H1 (cell line): Measurements from ENCODE around the gene C14orf93. TPM values are rescaled to one million over a fixed set of nuclear protein-coding genes. Genes with fewer than 3 reads are reported as not detected.

ENCODE experiments used
- CTCF ChIA-PET: fragments of 300-600 bp; sonication (Branson Sonifier 250); formaldehyde crosslinking; loops from one replicate; lab custom pipeline; 2021; ENCODE audit not compliant: partially characterized antibody; lab: Charles Lee
- POLR2A ChIA-PET: fragments of 300-600 bp; sonication (Branson Sonifier 250); formaldehyde crosslinking; loops from one replicate; lab custom pipeline; 2021; ENCODE audit warnings: inconsistent platforms; ENCODE audit not compliant: partially characterized antibody; lab: Charles Lee
- DNase-seq, 2 experiments: peaks; one replicate each; pipeline versions ENCODE4 v3.0.0 to v3.0.0-alpha.2; 2010 to 2022; ENCODE audit warnings: low spot score in 2 of 2, low read depth in 1 of 2, mixed read lengths in 1 of 2
- FAIRE-seq: peaks from 2 replicates; lab custom pipeline; 2011; peaks lifted over from hg19 to GRCh38; lab: Jason Lieb, UNC
- H2AFZ ChIP-seq: 2 replicates; pipeline ENCODE4 v1.8.1; 2012; ENCODE audit warnings: low read length, inconsistent platforms
- H2AK5ac ChIP-seq: 2 replicates; pipeline ENCODE4 v1.6.1; 2013; ENCODE audit warnings: low read depth, low read length
- H2BK120ac ChIP-seq: replicated peaks from 2 replicates; pipeline ENCODE3; 2013; ENCODE audit warnings: low read depth, low read length, inconsistent platforms
- H2BK12ac ChIP-seq: 2 replicates; pipeline ENCODE4 v1.6.1; 2013; ENCODE audit warnings: low read depth, low read length
- H2BK15ac ChIP-seq: 2 replicates; pipeline ENCODE4 v1.6.1; 2013; ENCODE audit warnings: low read length
- H2BK20ac ChIP-seq: 2 replicates; pipeline ENCODE4 v1.6.1; 2013; ENCODE audit warnings: low read length
- H2BK5ac ChIP-seq: 2 replicates; pipeline ENCODE4 v1.6.1; 2013; ENCODE audit warnings: low read depth, low read length
- H3K14ac ChIP-seq: 2 replicates; pipeline ENCODE4 v1.6.1; 2013; ENCODE audit warnings: inconsistent platforms; ENCODE audit not compliant: insufficient read length
- H3K18ac ChIP-seq: 2 replicates; pipeline ENCODE4 v1.6.1; 2013; ENCODE audit warnings: low read length; ENCODE audit errors: extremely low read depth
- H3K23ac ChIP-seq: 2 replicates; pipeline ENCODE4 v1.6.1; 2013; ENCODE audit warnings: inconsistent platforms; ENCODE audit not compliant: insufficient read length
- H3K23me2 ChIP-seq: 2 replicates; pipeline ENCODE4 v1.6.1; 2013; ENCODE audit warnings: low read depth, low read length
- H3K27ac ChIP-seq: 2 replicates; pipeline ENCODE4 v1.6.1; 2011; ENCODE audit warnings: low read depth, low read length, inconsistent platforms
- H3K27me3 ChIP-seq, 4 experiments: replicated peaks in 1 of 4; 1 replicate in 1 of 4; 2 replicates in 3 of 4; pipeline versions ENCODE4 v1.6.1 to v1.8.1; 2011 to 2013; ENCODE audit warnings: low read length in 3 of 4, mild to moderate bottlenecking in 3 of 4, inconsistent platforms in 2 of 4, mixed read lengths in 2 of 4, moderate library complexity in 1 of 4; ENCODE audit not compliant: control insufficient read depth in 3 of 4, insufficient read depth in 3 of 4; ENCODE audit errors: extremely low read depth in 1 of 4
- H3K36me3 ChIP-seq, 4 experiments: 2 replicates each; pipeline versions ENCODE4 v1.6.1 to v1.8.1; 2011 to 2013; ENCODE audit warnings: mild to moderate bottlenecking in 4 of 4, low read length in 3 of 4, moderate library complexity in 2 of 4, control low read depth in 1 of 4, inconsistent platforms in 1 of 4; ENCODE audit not compliant: insufficient read depth in 4 of 4, control insufficient read depth in 2 of 4
- H3K4ac ChIP-seq: replicated peaks from 2 replicates; pipeline ENCODE3; 2013; ENCODE audit warnings: low read length, low read depth, mixed read lengths, inconsistent platforms; ENCODE audit not compliant: insufficient read length
- H3K4me1 ChIP-seq, 4 experiments: replicated peaks in 1 of 4; 1 replicate in 1 of 4; 2 replicates in 3 of 4; pipeline versions ENCODE4 v1.6.1 to v1.8.1; 2011 to 2013; ENCODE audit warnings: low read length in 3 of 4, inconsistent platforms in 2 of 4, mixed read lengths in 1 of 4; ENCODE audit not compliant: insufficient read depth in 4 of 4, control insufficient read depth in 3 of 4
- H3K4me2 ChIP-seq, 2 experiments: 2 replicates each; pipeline versions ENCODE4 v1.6.1 to v1.8.1; 2011 to 2013; ENCODE audit warnings: low read depth in 2 of 2, low read length in 2 of 2, control low read depth in 1 of 2, inconsistent platforms in 1 of 2, mild to moderate bottlenecking in 1 of 2; ENCODE audit not compliant: insufficient read depth in 1 of 2
- H3K4me3 ChIP-seq, 4 experiments: fragments of 200-600, 300-600 bp in 1 of 4; sonication (generic), shearing (Covaris generic), sonication (Bioruptor Twin) in 1 of 4; 2 replicates each; pipeline versions ENCODE4 v1.5.1 to v1.8.1; 2011 to 2016; ENCODE audit warnings: low read length in 4 of 4, low read depth in 3 of 4, control low read depth in 2 of 4, inconsistent platforms in 2 of 4, mild to moderate bottlenecking in 2 of 4, mixed read lengths in 1 of 4, moderate library complexity in 1 of 4; ENCODE audit not compliant: insufficient read depth in 2 of 4; ENCODE audit errors: extremely low read depth in 1 of 4
- H3K56ac ChIP-seq: replicated peaks from 2 replicates; pipeline ENCODE3; 2013; ENCODE audit warnings: low read depth, mild to moderate bottlenecking, mixed read lengths, low read length, inconsistent platforms; ENCODE audit not compliant: insufficient read length
- H3K79me1 ChIP-seq: 2 replicates; pipeline ENCODE4 v1.6.1; 2013; ENCODE audit warnings: low read depth, low read length, control low read depth
- H3K79me2 ChIP-seq, 2 experiments: 2 replicates each; pipeline versions ENCODE4 v1.6.1 to v1.8.1; 2012 to 2013; ENCODE audit warnings: low read length in 2 of 2, mild to moderate bottlenecking in 2 of 2, inconsistent platforms in 1 of 2; ENCODE audit not compliant: insufficient read depth in 2 of 2, control insufficient read depth in 1 of 2
- H3K9ac ChIP-seq, 4 experiments: replicated peaks in 1 of 4; 1 replicate in 1 of 4; 2 replicates in 3 of 4; pipeline versions ENCODE4 v1.6.1 to v1.8.1; 2011 to 2013; ENCODE audit warnings: low read depth in 3 of 4, low read length in 3 of 4, control low read depth in 2 of 4, mild to moderate bottlenecking in 2 of 4, moderate library complexity in 2 of 4, inconsistent platforms in 1 of 4; ENCODE audit errors: extremely low read depth in 1 of 4
- H3K9me3 ChIP-seq, 2 experiments: 2 replicates each; pipeline versions ENCODE4 v1.6.1 to v1.8.1; 2012 to 2013; ENCODE audit warnings: mild to moderate bottlenecking in 2 of 2, moderate library complexity in 2 of 2, control low read depth in 1 of 2, inconsistent platforms in 1 of 2, low read depth in 1 of 2, low read length in 1 of 2, mixed read lengths in 1 of 2; ENCODE audit not compliant: insufficient read depth in 2 of 2
- H4K20me1 ChIP-seq, 2 experiments: replicated peaks in 1 of 2; 2 replicates each; pipeline versions ENCODE3 to v1.8.1; 2011 to 2013; ENCODE audit warnings: inconsistent platforms in 2 of 2, low read length in 2 of 2, mild to moderate bottlenecking in 1 of 2; ENCODE audit not compliant: insufficient read depth in 2 of 2, control insufficient read depth in 1 of 2
- H4K5ac ChIP-seq: 2 replicates; pipeline ENCODE4 v1.6.1; 2013; ENCODE audit warnings: low read length, low read depth, mixed read lengths, inconsistent platforms; ENCODE audit not compliant: insufficient read length
- H4K8ac ChIP-seq: 2 replicates; pipeline ENCODE4 v1.8.0; 2013; ENCODE audit warnings: mild to moderate bottlenecking, moderate library complexity, low read length, inconsistent platforms; ENCODE audit not compliant: insufficient read depth; ENCODE audit errors: extremely low read depth
- H4K91ac ChIP-seq: replicated peaks from 2 replicates; pipeline ENCODE3; 2013; ENCODE audit warnings: low read length, mixed read lengths, inconsistent platforms; ENCODE audit not compliant: insufficient read length
- BRCA1 ChIP-seq: IDR thresholded peaks from 2 replicates; pipeline ENCODE4 v1.6.1; 2012; ENCODE audit warnings: low read depth, low read length, improper control_type of control experiment
- SIN3A ChIP-seq, 2 experiments: IDR thresholded peaks in 1 of 2; conservative IDR thresholded peaks in 1 of 2; 2 replicates each; pipeline ENCODE4 v1.6.1; 2011 to 2012; ENCODE audit warnings: low read length in 2 of 2, improper control_type of control experiment in 1 of 2, low read depth in 1 of 2, mild to moderate bottlenecking in 1 of 2
- SIRT6 ChIP-seq: IDR thresholded peaks from one replicate; pipeline ENCODE4 v1.7.1; 2012; ENCODE audit warnings: low read length, inconsistent platforms
- TBP ChIP-seq: IDR thresholded peaks from 2 replicates; pipeline ENCODE4 v1.6.1; 2011; ENCODE audit warnings: low read depth, low read length, improper control_type of control experiment
- WGBS, 2 experiments: shearing (Covaris generic) in 1 of 2; methylation state at CpG; one replicate each; pipeline versions ENCODE4 v1.1.6 to v1.1.7; 2013 to 2015; ENCODE audit warnings: low lambda C conversion rate in 2 of 2, mixed read lengths in 2 of 2, inconsistent platforms in 1 of 2, low coverage in 1 of 2, missing lambda C conversion rate in 1 of 2; ENCODE audit not compliant: insufficient replicate concordance in 2 of 2, insufficient coverage in 1 of 2, insufficient read length in 1 of 2; ENCODE audit errors: extremely low coverage in 1 of 2, missing lambda C conversion rate in 1 of 2; 5-methylcytosine and 5-hydroxymethylcytosine counted together
- polyA plus RNA-seq, 7 experiments: library from polyadenylated mRNA; depleted of rRNA in 3 of 7; stranded (reverse) in 5 of 7; unstranded in 2 of 7; fragments of >200 nt in 5 of 7; fragments of 200-250 nt in 2 of 7; gene quantifications; 1 replicate in 5 of 7; 2 replicates in 1 of 7; 4 replicates in 1 of 7; pipeline versions ENCODE4 v1.2.1 to v1.2.3, GENCODE V29; 2011 to 2013; ENCODE audit warnings: missing spikeins in 2 of 7, mixed read lengths in 2 of 7
- total RNA-seq: library from RNA; stranded (reverse); fragmentation: NEBNext Ultra II Directional; extraction: Animal tissue kit (Norgen Biotek cat#: 25700); gene quantifications from 2 replicates; pipeline ENCODE4 v1.2.1, GENCODE V29; 2021

C14orf93 gene
- total and polyA plus RNA-seq, 2 of the 8 experiments (the other 6 are each of a cell fraction or from before 2014, with no cell fraction given), result 7.8 to 8.2 TPM

DNA sequence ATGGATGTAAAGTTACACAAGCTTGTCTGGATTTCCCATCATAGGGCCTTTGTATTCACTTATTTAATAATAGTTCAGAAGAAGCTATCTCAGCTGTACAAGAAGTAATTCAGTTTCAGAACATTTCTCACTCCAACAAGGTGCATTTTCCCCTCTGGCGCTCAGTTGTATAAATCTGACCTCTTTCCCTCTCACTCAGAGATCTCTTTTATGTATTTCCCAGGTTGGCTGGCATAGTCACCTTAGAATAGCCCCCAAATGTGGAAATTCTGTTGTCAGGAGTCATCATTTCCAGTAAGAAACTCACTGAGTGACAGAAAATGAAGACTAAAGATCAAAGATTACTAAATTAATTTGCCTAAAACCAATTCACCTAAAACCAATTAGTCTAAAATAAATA, 38.8 kb downstream of the C14orf93 start:
- Histone ChIP-seq H3K56ac (no peak overlapping the region), H3K4me2 (no peak overlapping the region), H2BK120ac (no peak overlapping the region), H2BK12ac (no peak overlapping the region), H2BK5ac (no peak overlapping the region), H3K18ac (no peak overlapping the region), H3K27me3 (no peaks in the 10 kb centered on the region), H3K36me3 (peaks cover 17 to 57% (median 41%) of the 10 kb centered on the region in 4 experiments), H2AK5ac (no peak overlapping the region), H3K79me1 (no peaks in the 10 kb centered on the region; the same call in 1 of the 2 replicates), H4K91ac (no peak overlapping the region), H4K5ac (no peak overlapping the region), H3K4me1 (no peaks in the 10 kb centered on the region; a peak in 1 of 7 replicates), H2AFZ (no peak overlapping the region), H3K4ac (no peak overlapping the region), H3K27ac (no peak overlapping the region), H3K4me3 (no peak overlapping the region), H3K14ac (no peak overlapping the region), H4K8ac (no peak overlapping the region), H2BK15ac (no peak overlapping the region), H3K23ac (no peak overlapping the region), H3K9ac (no peak overlapping the region), H4K20me1 (peaks cover 0 to 4% of the 10 kb centered on the region in 2 experiments), H3K23me2 (no peaks in the 10 kb centered on the region; the same call in 1 of the 2 replicates), H2BK20ac (no peak overlapping the region), H3K79me2 (peaks cover 0 to 2% of the 10 kb centered on the region in 2 experiments; a peak in 1 of 4 replicates), H3K9me3 (no peaks in the 10 kb centered on the region)
- no peak for FAIRE-seq
- ChIA-PET POLR2A (interaction anchor here (7.3 to 9.7 kb wide), 2 partner anchors 12 to 13 kb away, joined by 115 to 118 read pairs; partner anchors contain the start of genes AJUBA and HAUS4), CTCF (interaction anchor here (0.5 to 3.1 kb wide), 5 partner anchors 15 to 98 kb away, joined by 3 to 14 read pairs (median 4); no protein-coding TSS in a partner anchor)
- TF ChIP-seq BRCA1 (no peak), SIRT6 (no peak), SIN3A (conservative IDR thresholded peaks at IDR 0.05 in 1 of 2, IDR thresholded peaks at IDR 0.05 in 1 of 2; ENCODE audit: low read depth in 1 of 2, low read length in 2 of 2) (no peak), TBP (no peak)
- 85% methylated on average over 1 of the region's 1 CpG; no CpG with 5 or more reads in 1 of the 2 experiments for WGBS, 2 experiments
- DNase-seq, result no peak
